NOMO-1 (cell line): Measurements from ENCODE around the gene PDE6A.

Source experiments
- DNase-seq, 2 experiments: peaks; one replicate each; lab custom pipeline; 2025; ENCODE audit not compliant: unreplicated experiment in 2 of 2; lab: John Stamatoyannopoulos, UW

The PDE6A gene

GRCh38 chr5:149930749-149931574 is 13.6 kb downstream of the PDE6A start:
- no peak for DNase-seq

- no peak for DNase-seq
Measured at GRCh38 chr5:149930043-149930748, 14.4 kb downstream of the PDE6A start.

- no peak for DNase-seq
Measured at GRCh38 chr5:149924486-149924885, 20.1 kb downstream of the PDE6A start.

GRCh38 chr5:149922950-149923349 is 21.6 kb downstream of the PDE6A start:
- no peak for DNase-seq

- DNase-seq, result no peak
Measured at GRCh38 chr5:149921597-149921996, 23.0 kb downstream of the PDE6A start.

GRCh38 chr5:149917073-149917676 is 27.4 kb downstream of the PDE6A start:
- DNase-seq, result no peak

- DNase-seq, result no peak
Measured at GRCh38 chr5:149916334-149917072, 28.1 kb downstream of the PDE6A start.

- DNase-seq, result no peak
Measured at GRCh38 chr5:149915392-149916260, 29.0 kb downstream of the PDE6A start.

GRCh38 chr5:149913436-149914419 is 30.9 kb downstream of the PDE6A start:
- peak in 1 of 2 experiments; percentile 17 for DNase-seq

GRCh38 chr5:149912226-149912871 is 32.2 kb downstream of the PDE6A start:
- no peak for DNase-seq

- no peak for DNase-seq
Measured at GRCh38 chr5:149911031-149911430, 33.6 kb downstream of the PDE6A start.

- DNase-seq, result no peak
Measured at GRCh38 chr5:149907828-149908227, 36.8 kb downstream of the PDE6A start.

- DNase-seq, result peak in 1 of 2 experiments; percentile 27
Measured at GRCh38 chr5:149904977-149905376, 39.6 kb downstream of the PDE6A start.

GRCh38 chr5:149904293-149904886 is 40.2 kb downstream of the PDE6A start:
- no peak for DNase-seq

GRCh38 chr5:149903404-149903803 is 41.2 kb downstream of the PDE6A start:
- DNase-seq, result no peak

GRCh38 chr5:149902177-149902576 is 42.4 kb downstream of the PDE6A start:
- DNase-seq, result no peak

- DNase-seq, result no peak
Measured at GRCh38 chr5:149901511-149901910, 43.1 kb downstream of the PDE6A start.

- no peak for DNase-seq
Measured at GRCh38 chr5:149900390-149900789, 44.2 kb downstream of the PDE6A start.
